HPDE6-E6E7 (cell line): ENCODE data around the gene ZNF532.
"Not testable (repeated sequence)": the region's sequence is repeated elsewhere in the genome, so short reads cannot be mapped to it uniquely, and the experiment has no call there.

ENCODE experiments used
- DNase-seq: peaks from one replicate; pipeline ENCODE4 v3.0.0; 2011; ENCODE audit warnings: missing footprints; ENCODE audit errors: extremely low spot score

Gene ZNF532, protein sequence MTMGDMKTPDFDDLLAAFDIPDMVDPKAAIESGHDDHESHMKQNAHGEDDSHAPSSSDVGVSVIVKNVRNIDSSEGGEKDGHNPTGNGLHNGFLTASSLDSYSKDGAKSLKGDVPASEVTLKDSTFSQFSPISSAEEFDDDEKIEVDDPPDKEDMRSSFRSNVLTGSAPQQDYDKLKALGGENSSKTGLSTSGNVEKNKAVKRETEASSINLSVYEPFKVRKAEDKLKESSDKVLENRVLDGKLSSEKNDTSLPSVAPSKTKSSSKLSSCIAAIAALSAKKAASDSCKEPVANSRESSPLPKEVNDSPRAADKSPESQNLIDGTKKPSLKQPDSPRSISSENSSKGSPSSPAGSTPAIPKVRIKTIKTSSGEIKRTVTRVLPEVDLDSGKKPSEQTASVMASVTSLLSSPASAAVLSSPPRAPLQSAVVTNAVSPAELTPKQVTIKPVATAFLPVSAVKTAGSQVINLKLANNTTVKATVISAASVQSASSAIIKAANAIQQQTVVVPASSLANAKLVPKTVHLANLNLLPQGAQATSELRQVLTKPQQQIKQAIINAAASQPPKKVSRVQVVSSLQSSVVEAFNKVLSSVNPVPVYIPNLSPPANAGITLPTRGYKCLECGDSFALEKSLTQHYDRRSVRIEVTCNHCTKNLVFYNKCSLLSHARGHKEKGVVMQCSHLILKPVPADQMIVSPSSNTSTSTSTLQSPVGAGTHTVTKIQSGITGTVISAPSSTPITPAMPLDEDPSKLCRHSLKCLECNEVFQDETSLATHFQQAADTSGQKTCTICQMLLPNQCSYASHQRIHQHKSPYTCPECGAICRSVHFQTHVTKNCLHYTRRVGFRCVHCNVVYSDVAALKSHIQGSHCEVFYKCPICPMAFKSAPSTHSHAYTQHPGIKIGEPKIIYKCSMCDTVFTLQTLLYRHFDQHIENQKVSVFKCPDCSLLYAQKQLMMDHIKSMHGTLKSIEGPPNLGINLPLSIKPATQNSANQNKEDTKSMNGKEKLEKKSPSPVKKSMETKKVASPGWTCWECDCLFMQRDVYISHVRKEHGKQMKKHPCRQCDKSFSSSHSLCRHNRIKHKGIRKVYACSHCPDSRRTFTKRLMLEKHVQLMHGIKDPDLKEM (N-terminal part only)

GRCh38 chr18:58864146-58865032 lies at the start of gene ZNF532:
Gene ZNF532, plus strand, starts transcription at chr18:58864877. CDS start in a region left out here.
- DNase-seq, result no peak

GRCh38 chr18:58819051-58819450 lies 45.6 kb upstream of the ZNF532 start:
- no peak for DNase-seq

DNA sequence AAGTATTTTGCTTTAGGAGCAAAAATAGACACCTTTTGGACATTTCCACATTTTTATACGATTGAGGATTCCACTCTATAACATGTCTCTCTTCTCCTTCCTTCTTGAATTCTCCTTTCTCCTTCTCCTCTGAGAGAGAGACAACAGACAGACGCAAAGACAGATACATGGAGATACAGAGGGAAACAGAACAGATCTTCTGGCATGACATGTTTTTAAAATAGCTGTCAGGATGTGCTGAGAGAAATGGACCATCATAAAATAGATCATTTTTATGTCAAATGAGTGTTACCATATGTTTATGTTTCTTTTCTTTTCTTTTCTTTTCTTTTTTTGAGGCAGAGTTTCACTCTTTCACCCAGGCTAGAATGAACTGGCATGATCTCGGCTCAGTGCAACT lies 44.4 kb upstream of the ZNF532 start:
- no peak for DNase-seq

- no peak for DNase-seq
Measured at GRCh38 chr18:58822944-58823343, 41.7 kb upstream of the ZNF532 start.

DNA sequence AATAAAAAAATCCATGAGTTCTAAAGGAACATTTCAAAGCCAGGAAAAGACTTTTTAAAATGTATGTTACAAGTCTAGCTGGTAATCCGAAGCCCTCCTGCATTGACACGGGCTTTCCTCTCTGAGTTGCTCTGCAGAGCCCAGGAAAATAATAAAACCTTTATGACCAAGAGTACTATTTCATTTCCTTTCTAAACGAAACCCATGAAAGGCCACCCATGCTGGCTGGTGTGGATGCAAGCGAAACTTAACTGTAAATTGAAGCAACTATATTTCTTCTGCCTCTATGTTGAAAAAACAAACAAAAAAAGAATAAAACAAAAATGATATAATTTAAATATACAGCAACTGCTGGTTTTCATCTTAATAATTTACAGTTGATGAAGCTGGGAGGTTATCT lies 41.3 kb upstream of the ZNF532 start:
- DNase-seq, result no peak

DNA sequence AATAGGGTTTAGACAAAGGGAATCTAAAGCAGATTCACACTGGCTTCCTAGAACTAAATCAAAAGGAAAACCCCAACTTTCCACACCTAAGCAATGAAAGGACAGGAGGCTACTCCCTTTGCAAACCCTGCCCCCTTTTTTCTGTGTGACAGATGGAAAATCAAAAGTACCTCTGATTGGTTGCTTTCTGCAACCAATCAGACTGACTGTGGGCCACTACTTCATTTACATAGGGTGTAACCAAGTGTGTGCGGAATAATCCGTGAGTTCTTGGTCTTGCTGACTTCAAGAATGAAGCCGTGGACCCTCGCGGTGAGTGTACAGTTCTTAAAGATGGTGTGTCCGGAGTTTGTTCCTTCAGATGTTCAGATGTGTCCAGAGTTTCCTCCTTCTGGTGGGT lies 37.8 kb upstream of the ZNF532 start:
- DNase-seq, result not testable (repeated sequence)

DNA sequence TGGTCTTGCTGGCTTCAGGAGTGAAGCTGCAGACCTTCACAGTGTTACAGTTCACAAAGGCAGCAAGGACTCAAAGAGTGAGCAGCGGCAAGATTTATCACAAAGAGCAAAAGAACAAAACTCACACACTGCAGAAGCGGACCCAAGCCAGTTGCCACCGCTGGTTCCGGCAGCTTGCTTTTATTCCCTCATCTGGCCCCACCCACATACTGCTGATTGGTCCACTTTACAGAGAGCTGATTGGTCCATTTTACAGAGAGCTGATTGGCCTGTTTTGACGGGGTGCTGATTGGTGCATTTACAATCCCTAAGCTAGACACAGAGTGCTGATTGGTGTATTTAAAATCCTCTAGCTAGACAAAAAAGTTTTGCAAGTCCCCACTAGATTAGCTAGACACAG lies 37.2 kb upstream of the ZNF532 start:
- no peak for DNase-seq

DNA sequence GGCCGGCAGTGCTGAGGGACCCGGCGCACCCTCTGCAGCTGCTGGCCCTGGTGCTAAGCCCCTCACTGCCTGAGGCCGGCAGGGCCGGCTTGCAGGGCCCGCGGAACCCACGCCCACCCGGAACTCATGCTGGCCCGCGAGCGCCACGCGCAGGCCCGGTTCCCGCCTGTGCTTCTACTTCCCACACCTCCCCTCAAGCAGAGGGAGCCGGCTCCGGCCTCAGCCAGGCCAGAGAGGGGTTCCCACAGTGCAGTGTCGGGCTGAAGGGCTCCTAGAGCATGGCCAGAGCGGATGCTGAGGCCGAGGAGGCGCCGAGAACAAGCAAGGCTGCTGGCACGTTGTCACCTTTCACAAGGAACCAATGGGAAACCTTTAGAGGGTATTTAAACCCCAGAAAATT lies 36.8 kb upstream of the ZNF532 start:
- no peak for DNase-seq

DNA sequence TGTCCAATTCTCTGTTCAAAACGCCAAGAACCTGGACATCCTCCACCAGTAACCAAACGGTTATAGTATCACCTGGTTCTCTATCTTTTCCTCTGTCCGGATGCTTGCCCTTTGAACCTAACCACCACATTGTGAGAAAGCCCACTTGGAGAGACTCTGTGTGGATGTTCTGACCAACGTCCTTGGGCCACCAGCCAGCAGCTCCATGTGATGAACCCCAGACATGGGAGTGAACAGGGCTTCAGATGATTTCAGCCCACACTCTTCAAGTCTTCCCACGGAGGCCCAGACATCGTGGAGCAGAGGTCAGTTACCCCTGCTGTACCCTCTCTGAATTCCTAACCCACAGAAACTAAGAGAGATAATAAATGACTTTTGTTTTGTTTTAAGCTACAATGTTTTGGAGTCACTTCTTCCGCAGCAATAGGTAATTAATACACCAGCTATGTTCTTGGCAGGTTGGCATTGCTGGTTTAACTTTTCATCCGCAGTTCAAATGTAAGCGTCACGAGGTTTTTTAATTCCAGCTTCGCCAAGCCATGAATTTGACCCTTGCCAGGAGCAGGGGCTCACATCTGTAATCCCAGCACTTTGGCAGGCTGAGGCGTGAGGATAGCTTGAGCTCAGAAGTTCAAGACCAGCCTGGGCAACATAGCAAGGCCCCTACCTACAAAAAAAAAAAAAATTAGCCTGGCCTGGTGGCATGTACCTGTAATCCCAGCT lies 36.1 kb upstream of the ZNF532 start:
- no peak for DNase-seq

- DNase-seq, result no peak
Measured at GRCh38 chr18:58829263-58829662, 35.4 kb upstream of the ZNF532 start.

DNA sequence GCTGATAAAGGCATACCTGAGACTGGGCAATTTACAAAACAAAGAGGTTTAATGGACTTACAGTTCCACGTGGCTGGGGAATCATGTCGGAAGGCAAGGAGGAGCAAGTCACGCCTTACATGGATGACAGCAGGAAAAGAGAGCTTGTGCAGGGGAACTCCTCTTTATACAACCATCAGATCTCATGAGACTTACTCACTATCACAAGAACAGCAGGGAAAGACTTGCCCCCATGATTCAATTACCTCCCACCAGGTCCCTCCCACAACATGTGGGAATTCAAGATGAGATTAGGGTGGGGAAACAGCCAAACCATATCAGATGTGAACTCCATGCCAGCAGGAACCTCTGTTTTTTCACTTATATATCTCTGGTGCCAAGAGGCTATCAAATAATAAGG lies 34.8 kb upstream of the ZNF532 start:
- DNase-seq, result not testable (repeated sequence)

DNA sequence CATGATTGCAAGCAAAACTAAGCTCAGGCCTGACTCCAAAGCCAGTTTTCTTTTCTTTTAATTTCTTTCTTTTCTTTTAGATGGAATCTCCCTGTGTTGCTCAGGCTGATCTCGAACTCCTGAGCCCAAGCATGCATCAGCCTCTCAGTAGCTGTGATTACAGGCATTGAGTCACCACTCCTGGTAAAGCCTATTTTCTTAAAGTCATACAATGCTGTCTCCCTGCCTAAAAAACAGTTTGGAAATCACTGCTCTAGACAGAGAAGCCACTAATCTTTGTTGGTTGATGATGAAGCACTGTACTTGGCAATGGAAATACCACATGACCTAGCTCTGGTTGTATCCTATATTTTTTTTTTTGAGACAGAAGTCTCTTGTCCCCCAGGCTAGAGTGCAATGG lies 33.1 kb upstream of the ZNF532 start:
- DNase-seq, result no peak

GRCh38 chr18:58838165-58838860 lies 26.4 kb upstream of the ZNF532 start:
- no peak for DNase-seq

DNA sequence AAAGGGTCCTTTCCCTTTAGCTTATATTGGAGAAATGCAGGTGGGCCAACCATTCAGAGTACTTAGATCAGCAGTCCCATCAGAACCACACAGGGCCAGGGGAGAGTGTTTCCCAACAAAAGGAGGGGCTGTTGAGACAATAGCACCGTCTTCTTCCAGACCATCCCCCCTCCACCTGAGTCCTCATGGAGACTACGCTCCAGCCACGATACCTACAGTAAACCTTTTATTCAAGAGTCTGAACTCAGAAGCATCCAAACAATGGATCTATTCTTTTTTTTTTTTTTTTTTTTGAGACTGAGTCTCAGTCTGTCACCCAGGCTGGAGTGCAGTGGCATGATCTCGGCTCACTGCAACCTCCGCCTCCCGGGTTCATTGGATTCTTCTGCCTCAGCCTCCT lies 25.7 kb upstream of the ZNF532 start:
- DNase-seq, result no peak

GRCh38 chr18:58842978-58843687 lies 21.5 kb upstream of the ZNF532 start:
- DNase-seq, result no peak

DNA sequence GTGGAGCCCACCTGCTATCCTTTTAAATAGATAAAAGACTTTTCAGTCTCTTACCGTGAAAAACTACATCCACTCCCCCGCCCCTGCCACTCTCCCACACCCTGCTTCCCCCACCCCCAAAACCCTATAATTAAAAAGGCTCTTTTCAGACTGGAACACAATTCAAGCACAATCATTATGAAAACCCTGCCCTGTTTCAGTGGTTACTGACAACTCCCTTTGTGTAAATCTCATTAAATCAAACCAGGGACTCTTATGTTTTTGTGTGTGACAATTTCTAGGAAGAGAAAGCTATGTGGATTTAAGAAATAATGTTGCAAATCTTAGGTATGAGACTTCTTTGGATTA lies 21.0 kb upstream of the ZNF532 start:
- DNase-seq, result no peak

DNA sequence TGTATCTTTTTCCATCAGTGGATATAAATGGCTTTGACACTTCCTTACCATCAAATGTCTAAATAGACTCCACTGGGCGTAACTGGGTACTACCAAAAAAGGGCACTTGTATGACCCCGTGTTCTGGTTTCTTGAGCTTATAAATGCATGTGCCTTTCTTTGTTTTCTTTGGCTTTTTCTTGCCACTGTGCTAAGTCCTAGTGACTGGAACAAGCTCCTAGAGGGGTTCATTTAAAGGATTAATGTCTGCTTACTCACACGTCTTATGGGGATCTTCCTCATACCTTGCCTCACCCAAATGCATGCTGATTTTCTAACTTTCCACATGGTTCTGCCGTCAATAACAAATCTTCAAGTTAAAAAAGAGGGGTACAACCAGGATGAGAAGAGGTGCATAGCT lies 19.8 kb upstream of the ZNF532 start:
- DNase-seq, result no peak

- no peak for DNase-seq
Measured at GRCh38 chr18:58845928-58846724, 18.6 kb upstream of the ZNF532 start.
